Coronary artery (tissue), 2 donors: ENCODE measurements around the gene PRKN.
"Not testable (repeated sequence)": the region's sequence is repeated elsewhere in the genome, so short reads cannot be mapped to it uniquely, and the experiment has no call there.

Source experiments
- DNase-seq: peaks from one replicate; pipeline ENCODE4 v3.0.0-alpha.2; 2017; ENCODE audit warnings: low spot score
- H3K27ac ChIP-seq, 2 donors: fragments of 200-600 bp; sonication (generic); one replicate each; pipeline ENCODE4 v1.5.1; 2016 to 2019
- H3K4me3 ChIP-seq: fragments of 200-600 bp; sonication (generic); 2 replicates; pipeline ENCODE4 v1.5.1; 2016; ENCODE audit warnings: mild to moderate bottlenecking, moderate library complexity
- CTCF ChIP-seq: fragments of 200-600 bp; sonication (generic); IDR thresholded peaks from one replicate; pipeline ENCODE4 v1.5.1; 2019; ENCODE audit warnings: antibody characterized with exemption

The PRKN gene

GRCh38 chr6:161901740-161902426 is 825.7 kb downstream of the PRKN start:
- Histone ChIP-seq H3K27ac (no peak overlapping the region), H3K4me3 (no peak overlapping the region)
- TF ChIP-seq CTCF: no peak
- no peak for DNase-seq

DNA sequence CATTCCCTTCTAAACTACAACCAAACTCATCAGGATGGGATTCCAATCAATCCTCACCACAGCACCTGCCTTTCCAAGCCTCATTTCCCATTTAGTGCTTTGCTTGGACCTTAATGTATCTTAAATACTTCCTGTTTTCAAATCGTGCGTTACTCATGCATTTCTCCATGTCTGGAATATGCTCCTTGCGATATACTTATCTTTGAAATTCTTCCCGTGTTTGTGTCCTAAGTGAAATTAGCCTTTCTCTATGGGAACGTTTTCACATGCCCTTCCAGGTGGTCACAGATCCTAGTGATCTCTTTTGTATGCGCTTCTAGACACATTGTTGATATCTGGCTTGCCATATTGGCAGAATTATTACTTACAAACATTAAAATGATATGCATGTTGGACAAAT is 833.1 kb downstream of the PRKN start:
- Histone ChIP-seq H3K4me3 (no peak overlapping the region), H3K27ac (no peak overlapping the region)
- no peak for DNase-seq
- no peak for TF ChIP-seq CTCF

DNA sequence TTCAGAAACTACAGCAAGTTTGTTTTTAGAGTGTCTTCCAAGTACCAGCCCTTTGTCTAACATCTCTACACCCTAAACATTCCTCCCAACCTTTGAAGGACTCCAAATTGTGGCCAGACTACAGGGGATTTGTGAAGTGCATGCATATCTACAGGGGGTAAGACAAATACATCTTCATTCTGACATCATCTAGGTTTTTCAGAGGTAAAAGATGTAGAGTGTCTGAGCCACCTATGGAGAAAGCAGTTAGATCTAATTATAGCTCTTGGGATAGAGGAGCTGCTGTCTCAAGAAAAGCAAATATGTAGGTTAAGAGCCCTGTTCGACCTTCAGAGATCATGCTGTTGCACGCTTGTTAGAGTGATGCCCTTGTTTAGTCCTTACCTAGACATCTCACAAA is 836.0 kb downstream of the PRKN start:
- DNase-seq: no peak
- no peak overlapping the region for H3K27ac ChIP-seq

GRCh38 chr6:161890832-161891297 is 836.7 kb downstream of the PRKN start:
- no peak overlapping the region for H3K27ac ChIP-seq
- H3K4me3 ChIP-seq: no peak overlapping the region
- DNase-seq: no peak
- no peak for TF ChIP-seq CTCF

More for the DNA sequence above, 836.0 kb downstream of the PRKN start:
- H3K4me3 ChIP-seq: no peak overlapping the region
- no peak for TF ChIP-seq CTCF

DNA sequence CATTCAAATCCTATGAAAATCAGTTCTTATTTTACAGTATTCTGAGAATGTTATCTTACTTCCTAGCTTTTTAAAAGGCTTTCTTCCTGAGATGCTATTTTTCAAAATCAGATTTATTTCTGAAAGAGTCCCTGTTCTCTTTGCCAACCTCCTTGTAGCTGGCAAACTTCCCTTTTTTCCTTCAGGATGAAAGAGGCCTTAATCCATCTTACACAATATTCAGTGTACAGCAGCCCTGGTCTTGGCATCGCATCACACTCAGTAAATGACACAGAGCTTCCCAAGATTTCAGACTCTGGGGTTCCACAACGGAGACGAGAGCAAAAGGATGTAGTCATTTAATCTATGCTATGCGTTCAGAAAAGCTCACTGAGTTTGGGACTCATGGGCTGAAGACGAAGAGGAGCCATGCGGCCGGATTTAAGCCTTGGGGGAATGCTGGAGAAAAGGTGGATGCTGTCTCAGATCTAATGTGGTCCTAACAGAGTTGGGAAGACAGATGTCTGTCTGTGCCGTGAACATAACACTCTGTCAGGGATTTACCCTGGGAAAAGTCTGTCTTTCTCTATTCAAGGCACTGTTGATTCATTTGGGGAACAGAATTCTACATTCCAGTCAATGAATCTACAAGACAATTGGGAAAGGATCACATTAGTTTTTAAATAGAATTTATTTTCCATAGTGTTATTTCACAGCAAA is 837.3 kb downstream of the PRKN start:
- Histone ChIP-seq H3K27ac (no peak overlapping the region), H3K4me3 (no peak overlapping the region)
- TF ChIP-seq CTCF: no peak
- no peak for DNase-seq

DNA sequence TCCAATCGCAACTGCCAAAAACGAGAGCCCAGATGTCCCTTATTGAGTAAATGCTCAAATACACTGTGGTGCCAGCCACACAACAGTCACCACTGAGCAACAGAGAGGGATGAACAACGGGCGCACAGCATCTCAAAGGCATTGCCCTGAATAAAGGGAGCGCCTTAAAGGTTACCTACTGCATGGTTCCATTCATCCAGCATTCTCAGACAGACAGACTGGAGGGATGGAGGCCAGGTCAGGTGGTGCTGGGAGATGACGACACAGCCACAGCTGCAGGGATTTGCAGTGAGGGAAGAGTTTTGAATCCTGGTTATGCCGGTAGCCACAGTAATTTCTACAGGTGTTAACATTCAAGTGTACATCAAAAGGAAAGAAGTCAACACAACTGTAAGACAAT is 838.2 kb downstream of the PRKN start:
- TF ChIP-seq CTCF: no peak
- H3K4me3 ChIP-seq: no peak overlapping the region
- DNase-seq: no peak
- no peak overlapping the region for H3K27ac ChIP-seq

DNA sequence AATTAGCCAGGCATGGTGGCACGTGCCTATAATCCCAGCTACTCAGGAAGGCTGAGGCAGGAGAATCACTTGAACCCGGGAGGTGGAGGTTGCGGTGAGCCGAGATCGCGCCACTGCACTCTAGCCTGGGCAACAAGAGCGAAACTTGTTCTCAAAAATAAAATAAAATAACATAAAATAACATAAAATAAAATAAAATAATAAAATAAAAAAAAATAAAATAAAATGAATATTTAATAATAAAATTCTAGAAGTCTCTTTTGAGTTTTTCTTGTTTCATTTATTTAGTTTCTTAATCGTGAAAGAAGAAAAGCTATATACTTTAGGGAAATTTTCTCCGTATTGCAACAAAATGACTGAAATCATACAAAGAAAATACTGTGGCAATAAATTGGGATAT is 841.0 kb downstream of the PRKN start:
- not testable (repeated sequence) for DNase-seq

More for the DNA sequence above, 841.0 kb downstream of the PRKN start:
- H3K4me3 ChIP-seq, H3K27ac ChIP-seq: not testable (repeated sequence)
